Stimulated activated CD4-positive, alpha-beta T cell treated with anti-CD3 and anti-CD28 coated beads, Interleukin-1b, Interleukin-23, amount 100 ng/mL, for 24 hours (primary cell): ENCODE data around the gene DARS1.

Source experiments
- DNase-seq, 4 experiments: peaks; one replicate each; pipeline ENCODE4 v3.0.0-alpha.2; 2020; ENCODE audit warnings: low read depth in 4 of 4, low spot score in 1 of 4

The DARS1 gene

DNA sequence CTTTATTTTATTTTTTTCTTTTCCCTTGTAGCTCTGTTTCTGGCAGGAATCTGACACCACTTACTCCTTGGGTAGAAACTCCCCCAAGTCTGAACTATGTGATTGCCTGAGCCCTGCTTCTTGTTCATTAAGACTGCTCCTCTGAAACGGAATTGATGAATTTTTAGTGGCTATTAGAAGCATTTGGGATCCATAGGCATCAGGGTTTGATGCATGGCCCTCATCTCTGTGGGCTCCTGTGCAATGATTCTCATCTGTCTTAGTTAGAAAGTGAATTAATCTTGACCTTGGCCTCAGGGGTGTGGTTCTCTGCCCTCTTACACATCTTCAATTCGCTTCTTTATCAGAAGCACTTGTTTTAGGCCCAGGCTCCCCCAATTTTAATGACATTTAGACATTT lies 31.0 kb upstream of the DARS1 start:
- no peak for DNase-seq

DNA sequence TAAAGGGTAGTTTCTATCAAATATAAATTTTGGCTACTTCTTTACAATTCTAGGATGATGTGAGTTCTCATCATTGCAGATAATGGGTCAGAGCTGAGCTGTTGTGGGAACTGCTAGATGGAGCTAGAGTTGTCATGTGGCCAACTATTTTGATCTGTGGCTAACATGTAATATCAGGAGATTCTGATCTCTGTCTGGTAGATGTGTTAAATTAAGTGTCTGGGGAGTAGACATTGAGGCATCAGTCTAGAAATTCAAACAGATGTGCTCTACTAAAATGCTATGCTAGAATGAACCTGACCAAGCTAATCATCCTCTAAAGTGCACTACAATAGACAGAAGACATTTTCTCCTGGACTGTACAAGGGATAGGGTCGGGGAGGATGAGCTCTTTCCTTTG lies 30.3 kb upstream of the DARS1 start:
- no peak for DNase-seq

DNA sequence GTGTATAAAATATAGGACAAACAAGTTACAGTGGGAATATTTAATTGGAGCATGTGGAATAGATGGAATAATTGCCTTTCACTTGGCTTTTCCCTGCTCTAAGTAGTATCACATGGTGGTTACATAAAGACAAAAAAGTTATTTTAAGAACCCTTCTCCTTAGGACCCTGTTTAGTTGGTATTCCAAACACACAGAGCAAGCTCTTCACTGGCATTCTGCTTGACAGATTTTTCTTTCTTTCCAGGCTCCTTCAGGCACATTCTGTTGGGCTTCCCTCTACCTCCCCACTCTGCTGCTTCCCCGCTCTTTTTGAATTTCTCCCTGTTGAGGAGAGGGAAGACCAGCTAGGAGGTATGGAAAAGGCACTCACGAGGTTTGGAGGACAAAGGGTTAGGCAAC lies 29.0 kb upstream of the DARS1 start:
- no peak for DNase-seq

DNA sequence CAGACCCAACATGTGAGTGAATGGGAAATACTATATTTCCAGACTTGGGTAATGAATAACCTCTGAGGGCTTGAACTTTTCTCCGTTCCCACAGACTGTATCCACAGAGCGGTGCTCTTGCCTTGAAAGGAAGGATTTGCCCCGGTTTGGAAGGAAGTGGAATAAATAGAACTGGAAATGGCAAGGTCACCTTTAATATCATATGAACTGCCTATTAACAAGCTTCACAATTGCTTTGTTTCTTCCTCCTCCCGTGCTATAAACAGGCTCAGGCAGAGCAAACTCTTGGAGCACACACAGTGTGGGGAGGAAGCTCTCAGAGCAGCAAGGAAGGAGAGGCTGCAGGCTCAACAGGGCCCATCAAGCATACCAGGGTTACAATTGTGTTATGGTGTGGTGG lies 28.5 kb upstream of the DARS1 start:
- no peak for DNase-seq

DNA sequence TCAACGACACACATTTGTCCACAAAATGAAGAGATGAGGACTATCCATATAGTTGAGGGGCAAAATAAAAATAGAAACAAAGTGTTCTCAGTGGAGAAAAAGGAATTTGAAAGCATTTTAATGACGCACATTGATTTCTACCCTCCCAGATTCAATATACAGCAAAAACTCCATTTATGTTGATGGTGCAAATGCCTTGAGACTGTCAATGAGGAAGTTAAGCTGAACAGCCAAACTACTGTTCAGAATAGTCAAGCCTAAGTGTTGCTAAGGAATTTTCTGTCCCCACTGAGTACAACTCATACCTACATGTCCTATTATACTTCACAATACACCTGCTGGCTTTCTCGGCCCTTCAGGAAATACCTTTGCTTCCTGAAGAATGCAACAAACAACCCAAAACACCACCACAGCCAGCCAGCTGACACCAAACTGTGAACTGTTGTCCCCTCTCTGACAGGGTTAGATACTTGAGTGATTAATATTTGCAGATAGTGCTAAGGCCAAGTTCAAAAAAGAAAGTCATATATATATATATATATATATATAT lies 27.8 kb upstream of the DARS1 start:
- DNase-seq: no peak

DNA sequence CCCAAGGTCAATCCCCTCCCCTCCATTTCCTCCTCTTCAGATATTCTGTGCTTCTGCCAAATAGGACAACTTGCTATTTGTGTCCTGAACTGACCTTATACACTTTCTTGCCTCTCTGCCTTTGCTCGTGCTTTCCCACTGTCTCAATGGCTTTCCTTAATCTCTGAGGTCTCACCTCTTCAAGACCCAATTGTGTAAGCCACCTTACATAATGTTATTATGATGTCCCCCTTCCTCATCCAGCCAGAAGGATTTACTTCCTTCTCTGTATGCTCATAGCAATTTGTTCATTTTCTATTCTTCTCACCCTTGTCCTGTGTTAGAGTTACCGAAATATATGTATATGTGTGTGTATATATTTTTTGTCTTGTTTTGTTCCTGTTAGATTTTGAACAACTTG lies 26.9 kb upstream of the DARS1 start:
- DNase-seq: no peak

DNA sequence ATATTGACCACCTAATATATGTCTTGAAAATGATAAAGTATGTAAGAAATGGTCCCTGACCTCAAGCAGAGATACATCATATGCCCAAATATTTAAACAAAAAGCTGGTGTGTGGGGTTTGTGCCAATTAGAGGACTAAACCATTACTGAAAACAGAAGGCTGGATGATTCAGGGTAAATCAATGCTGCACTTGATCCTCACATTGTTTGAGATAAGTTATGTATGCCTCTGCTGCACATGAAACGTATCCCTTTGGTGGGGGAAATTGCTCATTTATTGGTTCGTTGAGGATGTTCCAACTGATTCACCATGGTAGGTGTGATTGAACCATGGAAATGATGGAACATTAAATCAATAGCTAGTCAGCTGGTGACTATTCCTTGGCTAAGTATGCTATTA lies 24.7 kb upstream of the DARS1 start:
- DNase-seq: no peak

DNA sequence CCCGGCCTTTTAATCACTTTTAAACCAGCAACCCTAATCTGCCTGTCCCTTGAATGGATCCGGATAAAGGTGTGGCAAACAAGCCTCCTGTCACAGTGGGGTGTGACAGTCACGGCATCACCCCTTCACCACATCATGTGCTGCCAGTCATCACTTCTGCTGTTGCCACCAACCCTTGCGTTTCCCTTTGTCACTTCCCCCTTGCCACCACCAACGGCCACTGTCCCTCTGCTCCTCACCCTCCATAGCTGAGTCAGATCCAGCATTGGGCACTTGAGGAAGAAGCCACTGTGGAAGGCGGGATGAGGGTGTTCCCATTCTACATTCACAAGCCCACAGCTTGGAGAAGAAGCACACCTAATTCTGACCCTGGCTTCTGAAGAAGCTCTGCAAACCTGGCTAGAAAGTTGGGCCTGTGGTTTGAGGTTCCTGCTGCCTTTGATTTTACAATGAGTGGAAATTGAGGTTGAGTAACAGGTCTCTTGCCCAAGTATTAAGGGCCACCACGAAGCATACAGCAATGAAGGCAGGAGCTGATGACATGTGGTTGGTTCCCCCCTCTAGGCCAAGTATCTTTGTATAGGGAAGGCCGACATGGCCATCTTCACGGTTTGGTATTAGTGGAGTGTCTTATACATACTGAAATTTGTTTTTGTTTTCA lies 22.9 kb upstream of the DARS1 start:
- peak in 2 of 4 experiments; percentile 5 to 10 for DNase-seq

DNA sequence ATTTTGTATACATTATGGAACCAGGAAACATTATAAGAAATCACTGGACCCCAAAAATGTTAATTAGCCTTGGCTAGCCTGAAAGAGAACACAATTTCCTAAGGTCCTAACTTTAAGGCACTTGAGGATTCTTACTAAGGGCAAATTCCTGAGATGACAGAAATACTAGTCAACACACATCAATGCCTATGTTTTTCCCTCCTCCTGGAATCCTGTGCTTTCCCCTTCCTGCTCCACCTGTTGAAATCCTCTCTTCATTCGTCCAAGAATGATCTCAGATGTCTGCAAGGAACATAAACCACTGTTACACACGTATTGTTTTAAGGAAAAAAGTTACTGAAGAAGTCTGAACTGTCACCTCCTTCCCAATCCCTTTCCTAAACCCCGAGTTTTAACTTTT lies 21.2 kb upstream of the DARS1 start:
- DNase-seq: no peak

DNA sequence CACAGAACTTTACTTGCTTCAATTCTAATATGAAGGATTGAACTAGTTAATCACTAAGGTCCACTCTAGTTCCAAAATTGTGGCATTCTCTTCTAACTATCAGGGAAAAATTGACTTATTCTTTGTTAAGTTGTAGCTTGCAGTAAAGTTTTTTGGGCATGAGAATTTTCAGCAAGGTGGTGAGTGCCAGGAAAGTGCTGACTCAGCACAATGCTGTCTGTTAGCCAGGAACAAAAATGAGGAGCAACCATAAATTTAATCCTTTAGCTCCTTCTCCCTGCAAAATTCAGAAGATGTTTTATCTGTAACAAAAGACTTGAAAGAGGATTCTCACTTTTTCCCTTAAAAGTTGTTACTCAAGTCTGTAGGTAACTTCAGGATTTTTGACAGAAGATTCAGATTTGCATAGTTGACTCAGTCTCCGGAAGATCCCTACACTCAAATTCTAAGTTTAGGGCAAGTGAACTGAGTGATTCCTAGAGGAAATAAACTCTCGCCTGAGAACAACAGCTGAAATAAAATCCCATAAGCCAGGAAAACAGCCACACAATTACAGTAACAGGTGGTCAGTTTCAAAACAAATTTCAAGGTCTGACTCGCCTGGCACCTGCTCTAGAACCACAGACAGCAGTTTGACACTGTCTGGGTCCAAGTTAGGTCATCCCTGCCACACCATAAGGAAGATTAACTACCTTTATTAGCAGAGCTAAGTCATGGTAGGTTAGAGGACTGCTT lies 20.2 kb upstream of the DARS1 start:
- no peak for DNase-seq

DNA sequence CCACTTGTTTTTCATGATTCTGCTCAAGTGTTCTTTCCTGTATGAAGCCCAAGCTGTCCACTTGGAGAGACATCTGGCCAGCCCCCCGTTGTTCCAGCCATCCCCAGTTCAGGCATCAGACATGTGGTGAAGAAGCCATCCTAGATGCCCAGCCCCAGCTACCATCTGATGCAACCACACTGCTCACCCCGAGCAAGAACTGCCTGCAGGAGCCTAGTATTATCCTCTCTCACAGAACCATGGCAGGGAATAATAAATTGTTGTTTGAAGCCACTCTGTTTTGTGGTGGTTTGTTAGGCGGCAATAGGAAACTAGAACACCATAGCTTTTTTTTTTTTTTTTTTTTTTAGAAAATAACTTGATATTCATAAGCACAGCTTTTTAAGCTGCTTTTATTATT lies 19.5 kb upstream of the DARS1 start:
- no peak for DNase-seq

DNA sequence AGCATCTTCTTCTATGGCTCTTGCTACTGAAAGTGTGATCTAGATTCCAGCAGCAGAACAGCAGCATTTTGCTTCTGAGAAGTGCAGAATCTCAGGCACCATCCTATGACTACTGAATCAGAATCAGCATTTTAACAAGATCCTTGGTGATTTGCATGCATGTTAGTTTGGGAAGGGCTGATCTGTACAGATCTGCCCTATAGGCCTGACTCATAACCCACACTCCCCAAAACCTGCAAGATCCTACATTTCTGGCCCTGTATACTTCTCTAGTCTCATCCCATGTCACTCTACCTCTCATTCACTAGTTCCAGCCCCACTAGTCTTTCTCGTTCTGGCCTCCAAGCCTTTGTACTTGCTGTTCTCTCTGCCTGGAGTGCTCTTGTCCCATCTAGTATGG lies 15.7 kb upstream of the DARS1 start:
- DNase-seq: no peak

DNA sequence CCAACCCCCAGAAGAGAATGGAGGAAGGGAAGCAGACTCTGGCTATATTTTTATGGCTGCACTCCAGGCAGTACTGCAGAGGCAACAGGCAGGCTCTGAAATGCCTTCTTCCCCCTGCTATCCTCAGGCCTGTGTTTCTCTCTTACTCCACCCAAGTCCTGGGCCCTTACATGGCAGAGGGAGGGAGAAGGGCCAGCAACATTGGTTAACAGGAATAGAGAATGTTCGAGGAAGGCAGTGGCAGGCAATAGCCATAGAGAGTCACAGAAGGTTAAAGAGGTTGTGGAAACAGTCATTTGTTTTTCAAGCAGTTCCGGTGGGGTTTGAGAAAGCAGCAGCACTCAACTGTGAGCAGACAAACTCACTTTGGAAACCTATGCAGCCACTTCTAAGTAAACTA lies 15.1 kb upstream of the DARS1 start:
- no peak for DNase-seq

DNA sequence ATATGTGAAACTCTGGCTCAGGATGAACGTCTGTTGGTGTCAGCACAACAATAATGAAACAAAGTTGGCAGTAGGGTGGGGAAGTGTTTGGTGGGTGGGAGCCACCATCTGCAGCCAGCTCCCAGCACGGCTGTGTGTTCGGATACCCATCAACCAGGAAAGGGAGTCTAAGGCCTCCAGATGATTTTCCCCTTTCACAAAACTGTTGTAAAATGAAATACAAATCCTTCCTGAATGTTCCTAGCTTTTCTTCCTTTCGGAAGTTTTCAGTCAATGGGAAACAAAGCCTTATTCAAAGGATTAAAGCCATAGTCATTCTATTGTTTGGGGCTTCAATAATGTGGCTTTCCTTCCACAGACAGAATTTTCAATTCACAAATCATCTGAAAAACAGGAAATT lies 14.5 kb upstream of the DARS1 start:
- no peak for DNase-seq

DNA sequence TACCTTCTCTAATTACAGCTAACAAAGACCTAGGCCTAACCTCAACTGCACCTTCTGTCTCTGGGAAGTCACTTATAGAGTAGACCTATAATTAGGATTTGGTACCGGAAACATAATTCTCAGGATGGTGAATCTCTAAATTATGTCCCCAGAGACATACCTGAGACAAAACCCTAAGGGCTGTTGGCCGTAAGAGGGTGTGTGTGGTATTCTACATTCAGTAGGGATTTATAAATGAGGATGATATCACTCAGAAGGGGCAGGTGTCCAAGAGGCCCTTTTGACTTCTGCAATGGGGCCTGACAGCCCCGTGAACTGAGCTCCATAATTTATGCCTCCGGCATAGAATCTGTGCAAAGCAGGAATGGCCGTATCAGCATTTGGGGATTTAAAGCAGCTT lies 13.5 kb upstream of the DARS1 start:
- no peak for DNase-seq

DNA sequence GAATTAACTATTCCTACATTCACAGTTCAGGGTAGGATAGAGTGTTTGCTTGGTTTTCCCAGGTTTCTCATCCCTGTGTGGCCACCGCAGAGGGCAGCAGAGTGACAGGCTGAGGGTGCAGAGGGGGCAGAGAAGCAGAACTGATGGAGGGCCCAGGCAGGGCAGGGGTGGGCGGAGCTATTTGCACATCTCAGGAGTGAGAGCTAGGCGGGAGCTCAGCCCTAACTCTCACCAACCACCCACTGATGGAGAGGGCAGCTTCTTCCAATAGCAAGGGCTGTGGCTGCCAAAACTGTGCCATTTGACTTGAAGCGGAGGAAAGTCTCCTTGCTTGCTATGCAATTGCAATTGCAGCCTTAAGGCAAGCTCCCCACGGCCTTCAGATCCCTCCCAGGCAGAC lies 12.0 kb upstream of the DARS1 start:
- DNase-seq: no peak

DNA sequence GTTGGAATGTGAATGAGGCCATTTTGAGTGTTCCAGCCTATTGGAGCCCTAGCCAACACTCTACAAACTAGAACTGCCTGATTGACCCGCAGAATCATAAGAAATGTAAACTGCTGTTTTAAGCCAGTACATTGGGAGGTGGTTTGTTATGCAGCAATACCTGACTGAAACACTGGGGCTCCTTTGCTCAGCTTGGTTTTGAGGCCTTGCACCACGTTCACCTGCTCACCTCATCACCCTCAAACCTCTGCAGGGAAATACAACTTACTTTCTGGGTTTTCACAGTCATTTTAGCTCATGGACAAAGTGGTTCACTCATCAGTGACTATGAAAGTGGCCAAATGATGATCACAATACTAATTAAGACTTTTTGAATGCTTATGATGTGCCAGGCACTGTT lies 10.9 kb upstream of the DARS1 start:
- no peak for DNase-seq

DNA sequence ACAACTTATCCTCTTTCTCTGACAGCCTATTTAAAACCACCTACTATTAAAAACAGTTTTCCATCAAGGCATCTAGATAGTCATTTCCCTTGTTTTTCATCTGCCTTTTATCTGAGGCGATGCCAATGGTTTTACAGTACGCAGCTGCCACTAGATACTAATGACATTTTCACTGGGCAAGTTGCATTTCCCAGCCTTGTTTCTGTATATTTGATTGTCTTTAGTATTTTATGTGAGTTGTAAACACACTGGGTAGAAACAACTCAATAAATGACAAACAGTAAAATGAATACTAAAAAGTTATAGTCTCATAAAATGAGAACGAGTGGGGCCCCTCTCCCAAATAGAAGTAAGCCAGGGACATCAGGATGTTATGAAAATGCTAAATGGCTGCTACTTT lies 8.9 kb upstream of the DARS1 start:
- DNase-seq: no peak

DNA sequence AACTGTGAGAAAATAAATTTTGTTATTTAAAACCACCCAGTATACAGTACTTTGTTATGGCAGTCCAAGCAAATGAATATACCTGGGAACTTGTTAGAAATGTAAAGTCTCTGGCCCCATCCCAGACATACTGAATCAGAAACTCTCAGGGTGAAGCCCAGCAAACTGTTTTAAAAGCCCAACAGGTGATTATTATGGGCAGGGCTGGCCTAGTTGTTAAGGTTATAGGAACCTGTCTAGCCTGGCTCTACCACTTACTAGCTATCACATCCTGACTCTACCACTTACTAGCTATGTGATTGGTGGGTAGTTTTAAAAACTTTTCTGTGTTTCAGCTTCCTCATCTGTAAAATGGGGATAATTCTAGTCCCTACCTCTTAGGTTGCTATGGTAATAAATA lies 8.0 kb upstream of the DARS1 start:
- no peak for DNase-seq

DNA sequence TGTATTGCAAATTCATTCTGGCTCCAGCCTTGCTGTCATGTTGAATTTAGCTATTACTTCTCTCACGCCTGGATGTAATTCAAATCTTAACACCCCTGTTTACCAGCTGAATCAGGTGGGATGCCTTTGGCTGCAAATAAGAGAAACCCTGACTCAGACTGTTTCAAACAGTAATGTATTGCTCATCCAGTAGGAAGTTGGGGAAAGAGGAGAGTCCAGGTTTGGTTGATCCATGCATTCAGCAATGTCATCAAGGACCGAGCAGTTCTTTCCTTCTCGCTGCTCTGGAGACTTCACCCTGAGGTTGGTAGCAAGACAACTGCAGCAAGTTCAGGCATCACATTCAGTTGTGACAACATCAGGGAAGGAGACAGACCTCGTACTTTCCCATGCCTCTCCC lies 6.4 kb upstream of the DARS1 start:
- DNase-seq: no peak

DNA sequence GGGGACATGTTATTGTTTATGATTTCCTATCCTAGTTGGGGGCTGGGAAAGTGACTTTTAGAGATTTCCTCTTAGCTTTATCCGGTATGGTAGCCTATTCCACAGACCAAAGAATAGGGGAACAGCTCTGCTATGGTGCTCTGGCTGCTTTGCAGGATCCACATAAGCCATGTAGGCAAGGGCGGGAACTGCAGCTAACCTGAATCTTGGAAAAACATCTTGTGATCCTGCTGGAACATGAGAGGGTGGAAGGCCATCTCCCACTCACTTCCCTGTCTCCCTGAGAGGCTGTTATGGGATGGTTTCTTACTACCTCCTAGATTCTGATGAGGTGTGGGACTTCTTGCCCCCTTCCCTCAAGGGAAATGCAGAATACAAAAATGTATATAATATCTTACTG lies 2.0 kb upstream of the DARS1 start:
- no peak for DNase-seq

DNA sequence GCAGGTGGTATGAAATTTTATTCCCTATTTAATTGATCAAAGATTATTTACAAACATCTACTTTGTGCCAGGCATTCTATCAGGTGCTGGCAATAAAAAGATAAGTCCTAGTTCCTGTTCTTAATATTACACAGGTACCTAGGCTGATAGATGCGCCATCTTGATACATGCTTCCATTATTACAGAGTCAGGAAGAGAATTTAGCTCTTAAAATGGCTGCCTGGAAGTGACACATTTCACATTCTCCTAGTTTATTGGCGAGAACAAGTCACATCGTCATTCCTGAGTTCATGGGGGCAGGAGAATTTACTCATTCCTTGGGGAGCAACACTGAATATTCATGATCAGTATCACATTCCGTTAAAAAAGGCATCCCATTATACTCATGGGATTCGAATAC lies 1.1 kb upstream of the DARS1 start:
- no peak for DNase-seq

DNA sequence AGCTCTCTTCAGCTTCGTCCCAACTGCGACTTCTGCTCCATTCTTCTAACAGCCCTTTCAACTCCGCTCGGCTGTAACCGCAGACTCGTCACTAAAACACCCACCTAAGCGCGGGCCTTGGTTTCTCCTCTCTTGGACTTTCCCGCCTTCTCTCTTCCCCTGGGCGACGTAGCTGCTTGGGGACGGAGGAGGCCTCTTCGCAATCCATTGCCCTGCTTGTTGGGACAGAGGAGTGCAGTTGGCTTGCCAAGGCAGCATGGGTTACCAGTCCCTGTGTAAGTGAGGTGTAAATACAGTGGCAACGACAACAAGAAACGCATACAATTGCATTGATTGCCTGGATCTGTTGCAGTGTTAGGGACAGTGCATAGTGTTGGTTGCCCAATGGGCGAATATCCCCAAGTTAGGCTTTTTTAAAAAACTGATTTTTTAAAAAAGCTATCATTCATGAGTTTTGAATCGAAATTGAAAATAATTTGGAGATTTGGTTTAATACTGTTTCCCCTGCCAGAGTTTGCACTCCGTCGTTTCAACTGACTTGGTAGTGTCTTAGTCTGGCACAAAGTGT lies 484 bp upstream of the DARS1 start:
- DNase-seq: peak; percentile 48 to 76 (median 63)
